Upper lobe of right lung (tissue), 1 donor: ENCODE data around the gene CARD19. TPM values are rescaled to one million over a fixed set of nuclear protein-coding genes. Genes with fewer than 3 reads are reported as not detected.
A peak's percentile ranks its signal among the peaks of the same experiment; 100 is the strongest.

Experiments used
- ATAC-seq: fragments of 200-7000 bp; cut with Tn5 transposase; one replicate; pipeline ENCODE4 v1.9.1; 2020; ENCODE audit warnings: mild to moderate bottlenecking, moderate library complexity
- DNase-seq: peaks from one replicate; pipeline ENCODE4 v3.0.0-alpha.2; 2020
- H3K27ac ChIP-seq: fragments of 200-600 bp; one replicate; pipeline ENCODE4 v1.8.0; 2022
- H3K27me3 ChIP-seq: fragments of 200-600 bp; one replicate; pipeline ENCODE4 v1.8.0; 2022; ENCODE audit warnings: mild to moderate bottlenecking
- H3K36me3 ChIP-seq: fragments of 200-600 bp; one replicate; pipeline ENCODE4 v1.8.0; 2022
- H3K4me1 ChIP-seq: fragments of 200-600 bp; one replicate; pipeline ENCODE4 v1.8.0; 2022
- H3K4me3 ChIP-seq: fragments of 200-600 bp; one replicate; pipeline ENCODE4 v1.8.0; 2022; ENCODE audit warnings: mild to moderate bottlenecking
- H3K9me3 ChIP-seq: fragments of 200-600 bp; one replicate; pipeline ENCODE4 v1.8.0; 2022
- CTCF ChIP-seq: fragments of 200-600 bp; IDR thresholded peaks from one replicate; pipeline ENCODE4 v1.8.0; 2022; ENCODE audit warnings: antibody characterized with exemption
- intact Hi-C: fragments of 100-400 bp; cut with DNase I; formaldehyde crosslinking; loops from one replicate; pipeline ENCODE4 v1.11.0; 2022
- total RNA-seq: library from RNA; stranded (reverse); fragmentation: NEBNext Ultra II Directional; extraction: Animal tissue kit (Norgen Biotek cat#: 25700); gene quantifications from one replicate; pipeline ENCODE4 v1.2.1, GENCODE V29; 2021
- donor health status: DM: no; HTN: yes; CAD: no; lungs with severe emphysema.

Gene CARD19
- total RNA-seq, 1 donor from 2014 or later: 31.8 TPM

GRCh38 chr9:93079371-93079770 lies 16.6 kb upstream of the CARD19 start:
- H3K9me3 ChIP-seq: no peaks in the 10 kb centered on the region
- peaks cover 17% of the 10 kb centered on the region for H3K4me1 ChIP-seq
- no peak overlapping the region for H3K27ac ChIP-seq
- peak; percentile 40 for DNase-seq
- no peak for TF ChIP-seq CTCF
- ATAC-seq: no peak
- no peaks in the 10 kb centered on the region for H3K27me3 ChIP-seq
- H3K36me3 ChIP-seq: no peaks in the 10 kb centered on the region
- no peak overlapping the region for H3K4me3 ChIP-seq
- intact Hi-C loops: no loop called here

- intact Hi-C loops: no loop called here
- TF ChIP-seq CTCF: no peak
- Histone ChIP-seq H3K4me3 (no peak overlapping the region), H3K27me3 (no peaks in the 10 kb centered on the region), H3K27ac (no peak overlapping the region), H3K36me3 (no peaks in the 10 kb centered on the region), H3K4me1 (peaks cover 17% of the 10 kb centered on the region), H3K9me3 (no peaks in the 10 kb centered on the region)
- ATAC-seq: no peak
- DNase-seq: peak; percentile 26
These were observed 15.6 kb upstream of the CARD19 start for GRCh38 chr9:93080406-93080805.

- intact Hi-C loops: no loop called here
- Histone ChIP-seq H3K27me3 (no peaks in the 10 kb centered on the region), H3K36me3 (no peaks in the 10 kb centered on the region), H3K27ac (no peak overlapping the region), H3K4me1 (peaks cover 17% of the 10 kb centered on the region), H3K9me3 (no peaks in the 10 kb centered on the region), H3K4me3 (no peak overlapping the region)
- no peak for TF ChIP-seq CTCF
- ATAC-seq (peak; percentile 4), DNase-seq (peak; percentile 60)
These were observed 14.9 kb upstream of the CARD19 start for GRCh38 chr9:93081081-93081529.

GRCh38 chr9:93081931-93082330 lies 14.1 kb upstream of the CARD19 start:
- intact Hi-C loops: no loop called here
- no peaks in the 10 kb centered on the region for H3K9me3 ChIP-seq
- peaks cover 17% of the 10 kb centered on the region for H3K4me1 ChIP-seq
- no peak for TF ChIP-seq CTCF
- H3K27ac ChIP-seq: no peak overlapping the region
- DNase-seq (no peak), ATAC-seq (no peak)
- H3K27me3 ChIP-seq: no peaks in the 10 kb centered on the region
- H3K36me3 ChIP-seq: no peaks in the 10 kb centered on the region
- no peak overlapping the region for H3K4me3 ChIP-seq

GRCh38 chr9:93082841-93083411 lies 13.1 kb upstream of the CARD19 start:
- peak; percentile 45 for ATAC-seq
- Histone ChIP-seq H3K4me3 (no peak overlapping the region), H3K4me1 (peaks cover 17% of the 10 kb centered on the region), H3K27ac (peak overlapping the region; percentile 60), H3K27me3 (no peaks in the 10 kb centered on the region), H3K9me3 (no peaks in the 10 kb centered on the region), H3K36me3 (no peaks in the 10 kb centered on the region)
- no peak for TF ChIP-seq CTCF
- peak; percentile 70 for DNase-seq
- intact Hi-C loops: no loop called here
